Stomach (tissue), 4 donors: ENCODE data around the gene YPEL1.
"Not testable (repeated sequence)": the region's sequence is repeated elsewhere in the genome, so short reads cannot be mapped to it uniquely, and the experiment has no call there.

Experiments used
- EP300 ChIP-seq: sonication (generic); formaldehyde crosslinking; IDR thresholded peaks from one replicate; pipeline ENCODE4 v1.6.1; 2017; ENCODE audit warnings: antibody characterized with exemption
- POLR2A ChIP-seq, 4 donors: fragments of 450-650 bp; IDR thresholded peaks; one replicate each; pipeline ENCODE4 v1.6.1; 2016; ENCODE audit warnings: antibody characterized with exemption in 4 of 4, control low read depth in 2 of 4, mild to moderate bottlenecking in 1 of 4, moderate library complexity in 1 of 4
- TF ChIP-seq, protein P1 (sequence below), 7 experiments: fragments of 450-650 bp in 4 of 7; fragments of 200-600 bp in 3 of 7; sonication (generic) in 3 of 7; IDR thresholded peaks; one replicate each; pipeline ENCODE4 v1.5.1; 2016 to 2019; ENCODE audit warnings: antibody characterized with exemption in 7 of 7, control low read depth in 2 of 7, mild to moderate bottlenecking in 1 of 7

DNA sequence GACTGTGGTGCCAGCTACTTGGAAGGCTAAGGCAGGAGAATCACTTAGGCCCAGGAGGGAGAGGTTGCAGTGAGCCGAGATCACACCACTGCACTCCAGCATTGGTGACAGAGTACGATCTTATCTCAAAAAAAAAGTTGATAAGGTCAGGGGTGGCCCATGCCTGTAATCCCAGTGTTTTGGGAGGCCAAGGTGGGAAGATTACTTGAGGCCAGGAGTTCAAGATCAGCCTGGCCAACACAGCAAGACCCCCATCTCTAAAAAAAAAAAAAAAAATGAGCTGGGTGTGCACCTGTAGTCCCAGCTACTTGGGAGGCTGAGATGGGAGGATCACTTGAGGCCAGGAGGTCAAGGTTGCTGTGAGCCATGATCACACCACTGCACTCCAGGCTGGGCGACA lies 6.4 kb downstream of the YPEL1 start:
- TF ChIP-seq, protein P1, sequence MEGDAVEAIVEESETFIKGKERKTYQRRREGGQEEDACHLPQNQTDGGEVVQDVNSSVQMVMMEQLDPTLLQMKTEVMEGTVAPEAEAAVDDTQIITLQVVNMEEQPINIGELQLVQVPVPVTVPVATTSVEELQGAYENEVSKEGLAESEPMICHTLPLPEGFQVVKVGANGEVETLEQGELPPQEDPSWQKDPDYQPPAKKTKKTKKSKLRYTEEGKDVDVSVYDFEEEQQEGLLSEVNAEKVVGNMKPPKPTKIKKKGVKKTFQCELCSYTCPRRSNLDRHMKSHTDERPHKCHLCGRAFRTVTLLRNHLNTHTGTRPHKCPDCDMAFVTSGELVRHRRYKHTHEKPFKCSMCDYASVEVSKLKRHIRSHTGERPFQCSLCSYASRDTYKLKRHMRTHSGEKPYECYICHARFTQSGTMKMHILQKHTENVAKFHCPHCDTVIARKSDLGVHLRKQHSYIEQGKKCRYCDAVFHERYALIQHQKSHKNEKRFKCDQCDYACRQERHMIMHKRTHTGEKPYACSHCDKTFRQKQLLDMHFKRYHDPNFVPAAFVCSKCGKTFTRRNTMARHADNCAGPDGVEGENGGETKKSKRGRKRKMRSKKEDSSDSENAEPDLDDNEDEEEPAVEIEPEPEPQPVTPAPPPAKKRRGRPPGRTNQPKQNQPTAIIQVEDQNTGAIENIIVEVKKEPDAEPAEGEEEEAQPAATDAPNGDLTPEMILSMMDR (IDR thresholded peaks at IDR 0.05) = not testable (repeated sequence)
- TF ChIP-seq EP300; POLR2A (IDR thresholded peaks at IDR 0.05): not testable (repeated sequence)
